Measurements from ENCODE around the gene STIP1.

The STIP1 gene

DNA sequence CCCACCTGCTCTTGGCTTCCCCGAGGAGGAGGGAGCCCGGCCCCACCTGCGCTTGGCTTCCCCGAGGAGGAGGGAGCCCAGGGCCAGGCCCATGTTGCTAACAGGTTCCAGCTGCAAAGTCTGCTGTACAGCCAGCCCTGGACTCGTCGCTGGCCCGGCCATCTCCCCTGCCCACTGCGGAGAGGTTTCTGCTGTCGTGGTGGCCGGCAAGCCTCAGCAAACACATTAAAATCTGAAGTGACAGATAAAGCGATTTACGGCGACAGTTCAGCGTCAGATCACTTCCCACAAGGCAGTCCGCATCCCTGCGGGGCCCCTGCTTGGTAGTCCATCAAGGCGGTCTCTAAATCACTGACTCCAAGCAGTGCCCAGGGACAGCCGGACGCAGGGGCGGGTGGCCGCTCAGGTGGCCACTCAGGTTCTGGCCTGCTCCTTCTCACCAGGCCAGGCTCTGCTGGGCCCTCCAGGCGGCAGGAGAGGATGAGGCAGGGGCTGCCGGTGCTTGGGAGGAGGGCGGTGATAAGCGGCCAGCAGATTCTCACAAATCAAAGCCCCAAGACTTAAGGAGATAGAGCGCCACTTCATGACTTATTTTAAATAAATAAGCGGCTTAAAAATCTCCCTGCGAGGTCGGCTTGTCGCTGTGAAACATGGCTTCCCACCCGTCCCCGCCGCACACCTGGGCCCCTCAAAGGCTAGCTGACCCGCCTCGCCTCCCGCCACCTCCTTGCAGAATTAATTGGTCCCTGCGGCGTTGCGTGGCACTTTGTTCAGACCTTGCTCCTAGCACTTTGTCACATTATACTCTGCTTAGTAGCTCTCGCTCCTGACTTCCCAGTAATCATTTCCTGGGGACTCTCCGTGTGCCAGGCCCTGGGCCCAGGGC lies 41.1 kb upstream of the STIP1 start:
- no peak for DNase-seq (ENCODE audit: low read depth in 2 of 2)
- no peak for TF ChIP-seq CTCF (IDR thresholded peaks at IDR 0.05; ENCODE audit: low read depth, low read length)
- no peak overlapping the region for H3K4me3 ChIP-seq (replicated peaks in 1 of 2; ENCODE audit: low read depth in 2 of 2, low read length in 2 of 2)

DNA sequence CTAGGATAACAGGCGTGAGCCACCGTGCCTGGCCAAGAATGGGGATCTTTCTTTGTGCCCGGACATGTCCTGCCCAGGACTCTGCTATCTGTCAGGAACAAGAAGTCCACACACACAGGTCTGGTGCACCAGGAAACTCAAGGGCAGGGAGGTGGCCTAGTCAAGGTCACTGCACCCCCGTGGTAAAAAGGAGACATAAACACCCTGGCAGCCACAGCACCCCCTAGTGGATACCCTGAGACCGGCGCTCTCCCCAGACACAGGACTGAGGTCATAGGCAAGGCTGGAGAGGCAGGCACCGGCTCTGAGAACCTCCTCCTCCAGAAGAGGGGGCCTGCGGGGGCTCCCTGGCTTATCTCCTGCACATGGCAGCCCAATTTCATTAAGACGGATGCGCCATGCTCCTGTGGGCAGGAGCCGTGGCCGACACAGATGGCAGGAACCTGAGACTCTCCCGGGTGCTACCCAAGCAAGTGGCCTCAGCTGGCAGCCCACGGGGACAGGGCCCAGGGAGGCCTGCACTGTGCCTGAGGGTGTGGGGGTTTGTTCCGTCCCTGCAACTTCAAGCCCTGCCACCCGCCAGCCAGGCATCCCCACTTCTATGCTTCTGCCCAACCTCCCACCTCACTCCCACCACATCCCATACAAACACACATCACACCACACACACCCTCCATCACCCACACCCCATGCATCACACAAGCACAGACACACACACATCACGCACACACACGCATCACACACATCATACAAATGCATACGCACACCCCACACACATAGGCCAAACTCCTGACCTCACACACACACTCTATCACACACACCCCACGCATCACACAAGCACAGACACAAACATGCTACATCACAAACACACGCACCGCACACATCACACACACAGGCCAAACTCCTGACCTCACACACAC lies 39.7 kb upstream of the STIP1 start:
- peak; percentile 79 for TF ChIP-seq CTCF (IDR thresholded peaks at IDR 0.05; ENCODE audit: low read depth, low read length)
- H3K4me3 ChIP-seq (replicated peaks in 1 of 2; ENCODE audit: low read depth in 2 of 2, low read length in 2 of 2), result no peak overlapping the region
- peak; percentile 37 to 53 for DNase-seq (ENCODE audit: low read depth in 2 of 2)

GRCh38 chr11:64148226-64148916 lies 37.6 kb upstream of the STIP1 start:
- peak overlapping the region; percentile 18 to 21 for H3K4me3 ChIP-seq (replicated peaks in 1 of 2; ENCODE audit: low read depth in 2 of 2, low read length in 2 of 2)
- peak; percentile 91 for TF ChIP-seq CTCF (IDR thresholded peaks at IDR 0.05; ENCODE audit: low read depth, low read length)
- peak; percentile 73 to 80 for DNase-seq (ENCODE audit: low read depth in 2 of 2)

DNA sequence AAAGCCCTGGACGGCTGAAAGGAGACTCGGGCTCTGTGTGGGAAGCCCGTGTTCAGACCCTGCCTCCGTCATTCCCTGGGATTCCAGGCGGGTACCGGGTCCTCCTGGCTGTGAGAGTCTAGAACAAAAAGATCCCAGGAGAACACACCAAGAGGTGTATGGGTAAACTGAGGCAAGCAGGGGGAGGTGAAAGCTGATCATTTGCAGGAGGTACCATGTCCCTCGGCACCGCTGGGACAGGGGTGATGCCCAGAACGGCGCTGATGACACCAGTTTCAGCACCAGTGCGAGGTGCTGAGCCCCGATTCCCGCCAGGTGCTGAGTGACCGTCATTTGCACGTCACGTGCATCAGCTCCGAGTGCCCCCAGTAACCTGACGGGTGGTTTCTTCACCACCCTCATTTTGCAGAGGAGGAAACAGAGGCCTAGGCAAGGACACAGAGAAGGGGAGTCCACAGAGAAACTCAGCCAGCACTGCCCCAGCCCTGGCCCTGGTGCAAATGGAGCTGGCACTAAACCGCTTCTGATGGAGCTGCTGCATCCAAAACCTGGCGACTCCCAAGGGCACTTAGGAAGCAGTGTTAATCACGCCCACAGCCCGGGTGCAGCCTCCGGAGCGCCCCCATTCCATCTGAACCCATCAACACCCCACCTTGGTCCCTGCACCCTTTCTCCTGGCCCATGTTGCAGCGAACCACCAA lies 36.9 kb upstream of the STIP1 start:
- no peak overlapping the region for H3K4me3 ChIP-seq (replicated peaks in 1 of 2; ENCODE audit: low read depth in 2 of 2, low read length in 2 of 2)
- DNase-seq (ENCODE audit: low read depth in 2 of 2), result no peak
- no peak for TF ChIP-seq CTCF (IDR thresholded peaks at IDR 0.05; ENCODE audit: low read depth, low read length)

- TF ChIP-seq CTCF (IDR thresholded peaks at IDR 0.05; ENCODE audit: low read depth, low read length), result no peak
- DNase-seq (ENCODE audit: low read depth in 2 of 2), result no peak
- H3K4me3 ChIP-seq (replicated peaks in 1 of 2; ENCODE audit: low read depth in 2 of 2, low read length in 2 of 2), result no peak overlapping the region
Observed at GRCh38 chr11:64150051-64150450, 35.9 kb upstream of the STIP1 start.

All from cardiac fibroblast (primary cell).